ENCODE measurements around the gene S100A11. TPM values are rescaled to one million over a fixed set of nuclear protein-coding genes. Genes with fewer than 3 reads are reported as not detected.

The S100A11 gene
- total RNA-seq, 2 donors from 2014 or later: 194 to 260 TPM

DNA sequence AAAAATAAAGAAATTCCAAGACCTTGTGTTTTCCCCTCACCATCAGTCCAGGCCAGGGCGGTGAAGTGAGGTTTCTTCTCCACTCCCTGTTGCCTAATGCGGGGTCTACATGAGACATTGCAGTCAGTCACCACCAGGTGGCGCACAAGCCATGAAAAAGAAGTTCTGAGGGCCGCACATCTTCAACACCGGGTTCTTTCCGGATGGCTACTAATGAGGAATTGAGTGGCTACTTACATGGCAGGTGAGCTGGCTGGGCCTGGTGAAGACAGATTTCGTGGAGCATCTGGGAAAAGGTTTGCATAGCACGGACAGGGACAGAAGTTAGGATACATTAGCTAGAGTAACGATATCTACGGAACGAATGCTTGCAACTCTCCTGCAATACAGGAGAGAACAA, 15.8 kb upstream of the S100A11 start:
- Histone ChIP-seq H3K4me3 (no peak overlapping the region), H3K4me1 (no peaks in the 10 kb centered on the region), H3K27ac (no peak overlapping the region), H3K27me3 (no peaks in the 10 kb centered on the region), H3K9me3 (no peaks in the 10 kb centered on the region), H3K9ac (ENCODE audit: low read depth in 2 of 2, low read length in 2 of 2) (no peak overlapping the region), H3K36me3 (no peaks in the 10 kb centered on the region)
- TF ChIP-seq, protein P1, sequence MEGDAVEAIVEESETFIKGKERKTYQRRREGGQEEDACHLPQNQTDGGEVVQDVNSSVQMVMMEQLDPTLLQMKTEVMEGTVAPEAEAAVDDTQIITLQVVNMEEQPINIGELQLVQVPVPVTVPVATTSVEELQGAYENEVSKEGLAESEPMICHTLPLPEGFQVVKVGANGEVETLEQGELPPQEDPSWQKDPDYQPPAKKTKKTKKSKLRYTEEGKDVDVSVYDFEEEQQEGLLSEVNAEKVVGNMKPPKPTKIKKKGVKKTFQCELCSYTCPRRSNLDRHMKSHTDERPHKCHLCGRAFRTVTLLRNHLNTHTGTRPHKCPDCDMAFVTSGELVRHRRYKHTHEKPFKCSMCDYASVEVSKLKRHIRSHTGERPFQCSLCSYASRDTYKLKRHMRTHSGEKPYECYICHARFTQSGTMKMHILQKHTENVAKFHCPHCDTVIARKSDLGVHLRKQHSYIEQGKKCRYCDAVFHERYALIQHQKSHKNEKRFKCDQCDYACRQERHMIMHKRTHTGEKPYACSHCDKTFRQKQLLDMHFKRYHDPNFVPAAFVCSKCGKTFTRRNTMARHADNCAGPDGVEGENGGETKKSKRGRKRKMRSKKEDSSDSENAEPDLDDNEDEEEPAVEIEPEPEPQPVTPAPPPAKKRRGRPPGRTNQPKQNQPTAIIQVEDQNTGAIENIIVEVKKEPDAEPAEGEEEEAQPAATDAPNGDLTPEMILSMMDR (IDR thresholded peaks at IDR 0.05): peak; percentile 92
- intact Hi-C loops (cut with DNase I): loop anchor here (2.0 to 10.0 kb wide), 3 partner anchors 132 to 405 kb away; no protein-coding TSS in a partner anchor
- peak; percentile 89 for DNase-seq

DNA sequence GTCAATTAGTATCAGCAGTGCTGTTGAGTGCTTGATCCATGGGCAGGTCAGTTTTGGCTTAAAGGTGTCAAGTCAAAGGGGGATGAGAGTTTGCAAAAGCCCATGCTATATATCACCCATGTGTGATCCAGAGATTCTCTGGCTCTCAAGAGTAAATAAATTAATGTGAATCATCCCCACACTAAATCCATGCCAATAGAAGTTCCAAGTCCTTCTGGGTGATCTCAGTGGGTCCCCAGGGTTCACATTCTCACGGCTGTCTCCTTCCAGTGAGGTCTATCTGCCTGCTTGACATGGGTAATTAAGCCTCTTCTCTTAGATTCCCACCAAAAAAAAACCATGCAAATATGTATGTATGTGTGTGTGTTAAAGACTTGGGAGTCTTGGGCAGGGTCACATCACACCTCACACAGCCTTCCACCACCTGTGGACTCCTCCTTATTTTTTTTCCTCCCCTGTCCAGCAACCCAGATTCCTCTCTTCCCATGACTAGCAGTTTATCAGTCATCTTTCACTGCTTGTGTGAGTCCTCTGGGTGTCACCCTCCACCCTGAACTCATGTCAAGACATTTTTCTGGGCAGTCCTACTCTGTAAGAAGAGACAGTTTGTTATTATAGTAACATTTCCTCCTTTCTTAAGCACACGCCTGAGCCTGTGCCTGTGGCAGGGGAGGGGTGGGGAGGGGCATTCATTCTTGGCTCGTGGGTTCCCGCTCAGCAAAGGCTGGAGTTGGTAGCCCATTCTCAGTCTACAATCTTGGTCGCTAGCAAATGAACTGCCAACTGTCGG, 14.3 kb upstream of the S100A11 start:
- H3K27ac ChIP-seq: no peak overlapping the region
- peaks cover 5% of the 10 kb centered on the region for H3K4me1 ChIP-seq
- H3K9ac ChIP-seq (ENCODE audit: low read depth in 2 of 2, low read length in 2 of 2): no peak overlapping the region
- H3K4me3 ChIP-seq: no peak overlapping the region
- H3K27me3 ChIP-seq: no peaks in the 10 kb centered on the region
- intact Hi-C loops (cut with DNase I): loop anchor here (5.0 to 10.0 kb wide), 2 partner anchors 294 to 406 kb away; no protein-coding TSS in a partner anchor
- no peaks in the 10 kb centered on the region for H3K36me3 ChIP-seq
- no peak for DNase-seq
- H3K9me3 ChIP-seq: no peaks in the 10 kb centered on the region
- TF ChIP-seq, protein P1 (IDR thresholded peaks at IDR 0.05): no peak

DNA sequence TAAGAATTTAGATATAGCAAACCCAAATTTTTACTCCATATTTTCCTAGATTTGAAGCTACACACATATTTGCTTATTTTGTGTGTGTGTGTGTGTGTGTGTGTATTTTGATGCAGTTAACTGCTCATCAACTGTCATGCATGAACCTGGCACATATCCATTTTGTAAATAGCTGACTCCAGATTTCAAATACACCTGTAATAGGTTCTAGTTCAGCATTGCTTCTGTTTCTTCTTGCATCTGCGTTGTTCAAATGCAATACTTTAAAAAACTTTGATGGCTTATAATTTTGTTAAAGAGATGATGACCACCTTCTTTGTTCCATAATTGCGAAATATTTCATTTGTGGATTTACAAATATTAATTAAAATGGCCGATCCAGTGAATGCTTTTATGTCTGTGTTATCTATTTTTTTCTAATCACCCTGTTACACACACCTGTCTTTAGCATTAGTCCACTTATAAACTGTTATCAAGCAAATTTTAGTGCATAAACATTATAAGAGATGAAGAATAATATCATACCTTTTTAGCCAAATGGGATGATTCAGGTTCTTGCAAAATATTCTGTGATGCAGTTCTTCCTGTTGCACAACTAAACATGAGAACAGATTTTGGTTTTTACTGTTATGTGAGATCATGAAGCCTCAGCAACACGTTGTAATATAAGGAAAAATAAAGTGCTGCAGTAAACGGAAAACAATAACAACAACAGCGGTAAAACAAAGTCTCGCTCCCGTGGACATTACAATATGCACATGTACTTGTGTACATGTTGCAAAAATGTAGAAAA, 12.7 kb upstream of the S100A11 start:
- Histone ChIP-seq H3K9ac (ENCODE audit: low read depth in 2 of 2, low read length in 2 of 2) (no peak overlapping the region), H3K36me3 (no peaks in the 10 kb centered on the region), H3K4me3 (no peak overlapping the region), H3K27me3 (no peaks in the 10 kb centered on the region), H3K9me3 (no peaks in the 10 kb centered on the region), H3K4me1 (peaks cover 5% of the 10 kb centered on the region), H3K27ac (peak overlapping the region; percentile 96)
- TF ChIP-seq, protein P1 (IDR thresholded peaks at IDR 0.05): no peak
- no peak for DNase-seq
- intact Hi-C loops (cut with DNase I): loop anchor here (5.0 to 10.0 kb wide), 2 partner anchors 295 to 408 kb away; no protein-coding TSS in a partner anchor

DNA sequence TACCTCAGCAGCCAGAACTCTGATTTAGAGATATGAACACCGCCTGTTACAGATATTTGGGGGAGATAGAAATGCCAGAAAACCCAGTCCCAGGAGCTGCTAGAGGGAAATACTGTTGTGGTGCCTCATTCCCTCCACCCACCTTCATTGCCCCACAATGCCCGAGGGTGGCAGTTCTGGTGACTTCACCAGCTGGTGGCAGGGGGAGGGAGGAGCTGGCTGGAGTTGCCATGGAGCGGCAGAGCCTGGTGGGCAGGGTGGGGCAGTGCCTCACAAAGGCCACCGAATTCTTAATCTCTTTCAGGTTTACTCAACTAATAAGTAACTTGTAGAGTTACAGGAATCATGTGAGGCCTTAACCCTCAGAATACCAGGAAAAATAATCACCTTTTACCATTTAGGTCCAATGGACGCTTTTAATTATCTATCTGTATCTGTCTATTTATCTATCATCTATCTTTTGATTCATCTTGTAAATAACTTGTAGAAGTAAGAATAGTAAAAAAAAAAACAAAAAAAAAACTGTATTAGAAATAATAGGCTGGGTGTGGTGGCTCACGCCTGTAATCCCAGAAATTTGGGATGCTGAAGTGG, 11.7 kb upstream of the S100A11 start:
- no peaks in the 10 kb centered on the region for H3K9me3 ChIP-seq
- H3K9ac ChIP-seq (ENCODE audit: low read depth in 2 of 2, low read length in 2 of 2): peak overlapping the region; percentile 64 to 81
- no peak overlapping the region for H3K4me3 ChIP-seq
- no peaks in the 10 kb centered on the region for H3K27me3 ChIP-seq
- TF ChIP-seq, protein P1 (IDR thresholded peaks at IDR 0.05): no peak
- no peaks in the 10 kb centered on the region for H3K36me3 ChIP-seq
- H3K27ac ChIP-seq: peak overlapping the region; percentile 96
- intact Hi-C loops (cut with DNase I): no loop called here
- DNase-seq: peak; percentile 86
- peaks cover 5% of the 10 kb centered on the region for H3K4me1 ChIP-seq

DNA sequence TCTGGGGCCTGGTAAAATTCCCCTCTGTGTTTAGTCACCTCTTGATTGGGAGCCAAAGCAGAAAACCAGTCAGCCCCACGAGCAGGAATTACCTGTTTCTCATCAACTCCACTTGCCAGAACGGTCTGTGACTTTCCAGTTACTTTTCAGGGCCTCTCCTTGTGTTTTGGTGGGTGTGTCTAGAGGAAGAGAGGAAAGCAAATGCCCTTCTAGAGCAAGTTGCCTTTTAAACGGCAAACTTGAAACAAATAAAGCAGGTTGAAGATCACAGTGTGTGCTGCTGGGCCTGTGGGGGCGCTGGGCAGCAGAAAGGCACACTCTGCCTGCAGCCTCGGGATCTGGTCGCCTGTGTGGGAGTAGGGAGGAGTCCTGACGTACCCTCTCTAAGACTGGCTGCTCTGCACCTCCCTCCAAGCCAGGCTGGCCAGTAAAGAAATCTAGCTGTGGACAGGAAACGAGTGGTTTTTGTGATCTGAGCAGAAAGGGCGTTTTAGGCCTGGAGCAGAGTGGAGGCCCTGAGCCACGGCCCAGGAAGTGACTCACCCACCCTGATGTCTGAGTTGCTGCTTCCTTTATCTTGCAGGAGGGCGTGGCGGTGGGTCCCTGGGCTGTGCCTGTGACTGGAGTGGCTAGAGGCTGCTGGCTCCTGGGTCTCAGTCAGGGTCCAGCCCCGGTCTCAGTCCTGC, 11.1 kb upstream of the S100A11 start:
- TF ChIP-seq, protein P1 (IDR thresholded peaks at IDR 0.05): peak; percentile 39
- H3K9ac ChIP-seq (ENCODE audit: low read depth in 2 of 2, low read length in 2 of 2): peak overlapping the region; percentile 64 to 81
- peaks cover 5% of the 10 kb centered on the region for H3K4me1 ChIP-seq
- H3K4me3 ChIP-seq: peak overlapping the region; percentile 6
- H3K27ac ChIP-seq: peak overlapping the region; percentile 96
- intact Hi-C loops (cut with DNase I): no loop called here
- H3K36me3 ChIP-seq: no peaks in the 10 kb centered on the region
- H3K9me3 ChIP-seq: no peaks in the 10 kb centered on the region
- DNase-seq: peak; percentile 92
- no peaks in the 10 kb centered on the region for H3K27me3 ChIP-seq
